GM12873 (cell line): ENCODE data around the gene AXIN1.

Experiments used
- CTCF ChIP-seq: IDR thresholded peaks from 2 replicates; pipeline ENCODE4 v1.5.1; 2012; ENCODE audit warnings: low read depth, mild to moderate bottlenecking, moderate library complexity, low read length, control low read depth; ENCODE audit not compliant: insufficient read depth; ENCODE audit errors: missing control alignments

The AXIN1 gene

GRCh38 chr16:301950-302349 lies 50.6 kb downstream of the AXIN1 start:
- TF ChIP-seq CTCF: no peak

GRCh38 chr16:301235-301634 lies 51.3 kb downstream of the AXIN1 start:
- no peak for TF ChIP-seq CTCF

GRCh38 chr16:297832-298231 lies 54.7 kb downstream of the AXIN1 start:
- TF ChIP-seq CTCF: no peak

- TF ChIP-seq CTCF: no peak
Observed at GRCh38 chr16:296806-297510, 55.6 kb downstream of the AXIN1 start.

GRCh38 chr16:296276-296675 lies 56.2 kb downstream of the AXIN1 start:
- TF ChIP-seq CTCF: no peak

GRCh38 chr16:293043-293775 lies 59.3 kb downstream of the AXIN1 start:
- TF ChIP-seq CTCF: no peak

GRCh38 chr16:291539-291938 lies 61.0 kb downstream of the AXIN1 start:
- no peak for TF ChIP-seq CTCF
